Measurements from ENCODE around the gene DUSP3. TPM values are rescaled to one million over a fixed set of nuclear protein-coding genes. Genes with fewer than 3 reads are reported as not detected.

Gene DUSP3
- total RNA-seq, 1 experiment from 2014 or later, result 50.7 TPM

DNA sequence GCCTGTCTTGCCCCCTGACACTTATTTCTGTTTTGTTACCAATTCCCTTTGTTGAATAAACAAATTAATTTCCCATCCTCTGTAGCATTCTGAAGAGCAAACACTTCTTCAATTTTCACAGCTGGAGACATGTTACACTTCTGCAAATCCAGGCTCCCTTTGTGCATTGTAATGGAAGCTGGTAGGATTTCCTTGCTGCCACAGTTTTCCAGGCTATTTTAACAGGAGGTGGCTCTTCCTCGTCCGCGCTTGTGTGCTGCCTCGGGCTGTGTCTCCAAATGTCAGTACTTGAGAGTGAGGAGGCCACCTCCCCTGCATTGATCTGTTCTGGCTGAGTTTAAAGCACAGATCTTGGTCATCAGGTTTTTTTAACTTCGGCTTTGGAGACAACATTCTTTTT lies 60.2 kb downstream of the DUSP3 start:
- ATAC-seq (no peak), DNase-seq (no peak)
- TF ChIP-seq EZH2phosphoT487 (IDR thresholded peaks at IDR 0.05; ENCODE audit: borderline replicate concordance, low read length), result no peak
- TF ChIP-seq EZH2 (IDR thresholded peaks at IDR 0.05; ENCODE audit: low read length, unreplicated experiment), result no peak
- TF ChIP-seq, protein P1, sequence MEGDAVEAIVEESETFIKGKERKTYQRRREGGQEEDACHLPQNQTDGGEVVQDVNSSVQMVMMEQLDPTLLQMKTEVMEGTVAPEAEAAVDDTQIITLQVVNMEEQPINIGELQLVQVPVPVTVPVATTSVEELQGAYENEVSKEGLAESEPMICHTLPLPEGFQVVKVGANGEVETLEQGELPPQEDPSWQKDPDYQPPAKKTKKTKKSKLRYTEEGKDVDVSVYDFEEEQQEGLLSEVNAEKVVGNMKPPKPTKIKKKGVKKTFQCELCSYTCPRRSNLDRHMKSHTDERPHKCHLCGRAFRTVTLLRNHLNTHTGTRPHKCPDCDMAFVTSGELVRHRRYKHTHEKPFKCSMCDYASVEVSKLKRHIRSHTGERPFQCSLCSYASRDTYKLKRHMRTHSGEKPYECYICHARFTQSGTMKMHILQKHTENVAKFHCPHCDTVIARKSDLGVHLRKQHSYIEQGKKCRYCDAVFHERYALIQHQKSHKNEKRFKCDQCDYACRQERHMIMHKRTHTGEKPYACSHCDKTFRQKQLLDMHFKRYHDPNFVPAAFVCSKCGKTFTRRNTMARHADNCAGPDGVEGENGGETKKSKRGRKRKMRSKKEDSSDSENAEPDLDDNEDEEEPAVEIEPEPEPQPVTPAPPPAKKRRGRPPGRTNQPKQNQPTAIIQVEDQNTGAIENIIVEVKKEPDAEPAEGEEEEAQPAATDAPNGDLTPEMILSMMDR (conservative IDR thresholded peaks at IDR 0.05; ENCODE audit: low read depth, low read length), result no peak
- no peaks in the 10 kb centered on the region for H3K9me3 ChIP-seq (ENCODE audit: low read length)
- CTCF ChIA-PET, result no interaction called here
- no TSS peak for BruUV-seq (replicated peaks)
- no peaks in the 10 kb centered on the region for H4K20me1 ChIP-seq (ENCODE audit: low read length)
- POLR2A ChIA-PET (ENCODE audit: unreplicated experiment), result no interaction called here
- no peaks in the 10 kb centered on the region for H3K27me3 ChIP-seq (ENCODE audit: low read length)
- H3K9ac ChIP-seq (ENCODE audit: low read length), result no peak overlapping the region
- no peak overlapping the region for H3K4me3 ChIP-seq (ENCODE audit: low read length)
- no peak overlapping the region for H2AFZ ChIP-seq (ENCODE audit: low read length)
- no peak overlapping the region for H3K27ac ChIP-seq (ENCODE audit: low read length)
- H3K4me2 ChIP-seq (ENCODE audit: low read length), result no peak overlapping the region
- H3K79me2 ChIP-seq (ENCODE audit: low read length), result no peaks in the 10 kb centered on the region
- intact Hi-C loops (cut with micrococcal nuclease), result no loop called here
- no peaks in the 10 kb centered on the region for H3K9me2 ChIP-seq (replicated peaks; ENCODE audit: low read length)
- no peaks in the 10 kb centered on the region for H3F3A ChIP-seq (ENCODE audit: low read length, unreplicated experiment)
- H3K4me1 ChIP-seq (ENCODE audit: insufficient read depth, low read length), result peaks cover 24% of the 10 kb centered on the region
- no peaks in the 10 kb centered on the region for H3K36me3 ChIP-seq (ENCODE audit: low read depth, low read length)

DNA sequence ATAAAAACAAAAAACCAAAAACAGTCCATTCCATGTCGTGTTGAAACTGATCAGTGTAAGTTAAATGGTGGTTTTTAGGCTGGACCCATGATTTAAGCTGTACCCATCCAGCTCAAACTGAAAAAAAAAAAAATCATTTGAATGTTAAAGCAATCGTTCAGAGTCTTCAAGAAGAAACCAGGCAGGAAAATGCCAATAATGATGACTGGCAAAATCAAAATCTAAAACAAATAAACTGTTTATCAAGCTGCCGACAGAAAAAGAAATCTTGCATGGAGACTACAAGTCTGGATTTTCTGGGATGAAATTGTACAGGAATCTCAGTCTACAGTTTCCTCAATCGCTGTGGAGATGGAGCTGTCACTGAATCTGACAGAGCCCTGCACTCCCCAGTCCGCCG lies 60.9 kb downstream of the DUSP3 start:
- Histone ChIP-seq H3K9ac (ENCODE audit: low read length) (no peak overlapping the region), H3F3A (ENCODE audit: low read length, unreplicated experiment) (no peaks in the 10 kb centered on the region), H3K4me2 (ENCODE audit: low read length) (no peak overlapping the region), H3K9me3 (ENCODE audit: low read length) (no peaks in the 10 kb centered on the region), H2AFZ (ENCODE audit: low read length) (no peak overlapping the region), H3K27ac (ENCODE audit: low read length) (no peak overlapping the region), H3K4me1 (ENCODE audit: insufficient read depth, low read length) (peaks cover 30% of the 10 kb centered on the region), H4K20me1 (ENCODE audit: low read length) (no peaks in the 10 kb centered on the region), H3K4me3 (ENCODE audit: low read length) (no peak overlapping the region), H3K79me2 (ENCODE audit: low read length) (no peaks in the 10 kb centered on the region), H3K36me3 (ENCODE audit: low read depth, low read length) (no peaks in the 10 kb centered on the region), H3K27me3 (ENCODE audit: low read length) (no peaks in the 10 kb centered on the region), H3K9me2 (replicated peaks; ENCODE audit: low read length) (no peaks in the 10 kb centered on the region)
- ChIA-PET CTCF (no interaction called here), POLR2A (ENCODE audit: unreplicated experiment) (interaction anchor here (0.6 kb wide), 1 partner anchor 39 kb away, joined by 4 read pairs; no protein-coding TSS in a partner anchor)
- TF ChIP-seq, protein P1 (conservative IDR thresholded peaks at IDR 0.05; ENCODE audit: low read depth, low read length), result no peak
- no peak for TF ChIP-seq EZH2 (IDR thresholded peaks at IDR 0.05; ENCODE audit: low read length, unreplicated experiment)
- TF ChIP-seq EZH2phosphoT487 (IDR thresholded peaks at IDR 0.05; ENCODE audit: borderline replicate concordance, low read length), result no peak
- intact Hi-C loops (cut with micrococcal nuclease), result no loop called here
- no TSS peak for BruUV-seq (replicated peaks)
- DNase-seq (no peak), ATAC-seq (no peak)

Other genes starting within 250 kb of the DUSP3 start
- 143 and 147 TPM in 2 replicates for gene ETV4, start 232.6 kb downstream of the DUSP3 start, total RNA-seq (2014; rRNA removed)
- 0.84 TPM in 1 of 2 replicates, not detected in the other for gene MEOX1, start 117.1 kb downstream of the DUSP3 start, total RNA-seq (2014; rRNA removed)
- gene SOST, start 20.2 kb downstream of the DUSP3 start, total RNA-seq (2014; rRNA removed), result not detected in 2 replicates
- gene CFAP97D1, start 1.5 kb upstream of the DUSP3 start, total RNA-seq (2014; rRNA removed), result 0.12 and 0.29 TPM in 2 replicates
- 34.3 and 46.8 TPM in 2 replicates for gene MPP3, start 54.2 kb upstream of the DUSP3 start, total RNA-seq (2014; rRNA removed)
- not detected in 2 replicates for gene CD300LG, start 68.2 kb upstream of the DUSP3 start, total RNA-seq (2014; rRNA removed)
- 7.7 and 8.2 TPM in 2 replicates for gene MPP2, start 128.6 kb upstream of the DUSP3 start, total RNA-seq (2014; rRNA removed)
- not detected in 2 replicates for gene PPY, start 163.5 kb upstream of the DUSP3 start, total RNA-seq (2014; rRNA removed)
- gene PYY, start 175.0 kb upstream of the DUSP3 start, total RNA-seq (2014; rRNA removed), result not detected in 2 replicates
- gene NAGS, start 225.6 kb upstream of the DUSP3 start, total RNA-seq (2014; rRNA removed), result 13.5 and 14.3 TPM in 2 replicates
- gene TMEM101, start 236.0 kb upstream of the DUSP3 start, total RNA-seq (2014; rRNA removed), result 75.5 and 85.8 TPM in 2 replicates

All from PC-3 (cell line).